HL-60/S4 treated with retinoic acid at 250 ng/mL for 4 days and 3 days (cell line): ENCODE measurements around the gene BTLA.
"Not testable (repeated sequence)": the region's sequence is repeated elsewhere in the genome, so short reads cannot be mapped to it uniquely, and the experiment has no call there.

Experiments used
- in situ Hi-C: fragments of 300-500 bp; cut with MboI; formaldehyde crosslinking; loops from 2 replicates; pipeline ENCODE4 v1.7.0; 2022; ENCODE audit warnings: low sequenced_read_pairs

BTLA gene

DNA sequence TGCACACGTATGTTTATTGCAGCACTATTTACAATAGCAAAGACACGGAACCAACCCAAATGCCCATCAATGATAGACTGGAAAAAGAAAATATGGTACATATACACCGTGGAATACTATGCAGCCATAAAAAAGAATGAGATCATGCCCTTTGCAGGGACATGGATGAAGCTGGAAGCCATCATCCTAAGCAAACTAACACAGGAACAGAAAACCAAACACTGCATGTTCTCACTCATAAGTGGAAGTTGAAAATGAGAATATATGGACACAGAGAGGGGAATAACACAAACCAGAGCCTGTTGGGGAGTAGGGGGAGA, 4.9 kb downstream of the BTLA start:
- in situ Hi-C loops: not testable (repeated sequence)

DNA sequence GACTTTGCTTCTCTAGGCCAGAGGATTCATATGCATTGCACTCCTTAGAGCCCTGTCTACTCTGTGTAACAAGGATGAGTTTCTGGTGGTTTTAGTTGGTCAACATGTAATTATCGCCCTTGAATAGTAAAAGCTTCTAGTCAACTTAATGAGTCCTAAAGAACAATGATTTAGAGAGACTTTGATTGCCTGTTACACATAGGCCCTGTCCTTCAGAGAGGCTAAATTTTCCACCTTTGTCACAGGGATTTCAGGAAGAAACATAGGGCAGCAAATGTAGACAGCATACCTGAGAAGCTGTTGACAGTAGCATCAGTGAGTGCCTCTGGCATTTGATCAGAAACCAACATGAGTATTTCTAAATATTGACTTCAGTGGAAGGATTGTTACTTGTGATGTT, 7.1 kb downstream of the BTLA start:
- in situ Hi-C loops: no loop called here

DNA sequence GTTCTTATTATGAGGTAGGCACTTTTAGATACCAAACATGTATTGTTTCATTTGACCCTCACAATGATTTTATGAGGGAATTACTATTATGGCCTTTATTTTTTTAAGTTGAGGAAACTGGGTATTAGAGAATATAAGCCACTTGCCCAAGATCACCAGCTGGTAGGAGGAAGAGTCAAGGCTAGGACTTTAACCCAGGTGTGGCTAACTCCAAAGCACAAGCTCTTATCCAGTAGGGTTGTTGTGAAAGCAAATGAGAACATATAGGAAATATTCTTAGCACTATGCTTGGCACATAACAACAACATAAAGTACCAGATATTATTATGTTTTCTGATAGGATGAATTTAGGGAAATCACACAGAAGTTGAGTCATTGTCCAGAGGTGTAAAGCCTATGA, 7.9 kb downstream of the BTLA start:
- in situ Hi-C loops: no loop called here

DNA sequence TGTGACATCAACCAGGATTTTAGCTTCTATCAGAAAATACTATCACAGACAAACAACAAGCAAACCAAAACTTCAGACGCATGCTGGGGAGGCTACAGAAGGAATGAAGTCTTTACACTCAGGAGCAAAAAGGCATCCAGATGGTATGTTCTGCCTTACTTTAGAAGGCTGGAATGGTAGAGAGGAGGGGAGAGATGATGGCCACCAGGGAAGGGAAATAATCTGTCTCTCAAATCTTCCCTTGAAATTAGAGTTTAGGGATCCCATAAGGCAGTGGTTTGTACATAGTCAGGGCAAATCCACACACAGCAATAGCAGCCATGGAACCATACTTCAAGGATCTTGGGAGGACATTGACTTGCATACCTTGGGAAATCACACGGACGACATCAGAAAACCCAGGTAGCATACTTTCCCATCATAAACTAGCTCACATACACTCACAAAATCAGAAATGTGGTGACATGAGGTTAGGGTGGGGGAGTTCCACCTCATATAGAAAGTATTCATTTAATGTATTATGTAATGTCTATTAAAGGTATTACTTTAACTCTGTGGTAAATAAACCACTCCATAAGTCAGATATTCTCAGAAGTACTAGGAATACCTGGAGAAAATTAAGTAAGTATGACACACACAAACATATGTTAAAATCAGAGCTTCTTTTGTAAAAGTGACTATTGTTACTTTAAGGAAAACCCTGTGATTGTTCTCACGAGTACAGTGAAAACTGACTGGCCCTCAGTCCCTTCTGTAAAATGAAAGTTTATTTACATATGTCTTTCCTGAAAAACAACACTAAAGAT, 9.4 kb downstream of the BTLA start:
- in situ Hi-C loops: no loop called here

DNA sequence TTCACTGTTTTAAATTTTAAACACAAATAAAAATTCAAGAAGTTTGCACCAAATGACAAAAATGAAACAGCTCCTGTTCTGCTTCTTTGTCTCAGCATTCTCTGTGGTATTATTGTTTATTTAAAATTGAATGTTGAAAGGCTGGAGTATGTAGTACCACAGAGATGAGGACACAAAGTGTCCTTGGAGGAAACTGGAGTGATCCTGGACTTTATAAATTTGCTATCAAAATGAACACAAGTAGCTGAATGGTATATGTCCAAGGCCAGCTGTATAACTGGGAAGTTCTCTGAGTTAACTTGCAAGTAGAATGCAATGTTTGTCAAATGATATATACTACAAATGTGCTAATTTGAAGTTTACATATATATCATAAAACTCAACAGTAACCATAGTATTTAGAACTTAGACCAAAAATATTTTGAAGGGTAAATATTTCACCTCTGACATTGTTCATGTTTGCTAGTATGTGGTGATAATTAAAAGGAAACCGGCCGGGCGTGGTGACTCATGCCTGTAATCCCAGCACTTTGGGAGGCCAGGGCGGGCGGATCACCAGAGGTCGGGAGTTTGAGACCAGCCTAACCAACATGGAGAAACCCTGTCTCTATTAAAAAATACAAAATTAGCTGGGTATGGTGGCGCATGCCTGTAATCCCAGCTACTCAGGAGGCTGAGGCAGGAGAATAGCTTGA, 12.3 kb downstream of the BTLA start:
- in situ Hi-C loops: no loop called here

DNA sequence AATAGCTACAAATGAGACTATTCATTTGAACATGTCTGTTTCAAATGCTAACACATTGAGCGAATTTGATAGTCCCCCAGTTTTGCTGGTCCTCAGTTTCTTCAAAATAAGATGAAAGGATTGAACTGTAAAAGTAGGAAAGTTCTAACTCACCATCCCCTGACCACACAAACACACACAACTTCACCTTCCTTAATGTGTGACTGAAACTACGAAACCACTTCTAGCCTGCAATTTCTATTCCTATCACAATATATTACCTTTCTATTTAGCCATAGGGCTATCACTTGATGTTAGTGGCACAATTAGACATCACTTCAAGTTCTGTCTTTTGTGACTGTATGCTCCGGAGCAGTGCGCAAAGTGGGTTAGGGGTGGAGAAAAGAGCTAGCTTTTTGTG, 14.9 kb downstream of the BTLA start:
- in situ Hi-C loops: no loop called here

DNA sequence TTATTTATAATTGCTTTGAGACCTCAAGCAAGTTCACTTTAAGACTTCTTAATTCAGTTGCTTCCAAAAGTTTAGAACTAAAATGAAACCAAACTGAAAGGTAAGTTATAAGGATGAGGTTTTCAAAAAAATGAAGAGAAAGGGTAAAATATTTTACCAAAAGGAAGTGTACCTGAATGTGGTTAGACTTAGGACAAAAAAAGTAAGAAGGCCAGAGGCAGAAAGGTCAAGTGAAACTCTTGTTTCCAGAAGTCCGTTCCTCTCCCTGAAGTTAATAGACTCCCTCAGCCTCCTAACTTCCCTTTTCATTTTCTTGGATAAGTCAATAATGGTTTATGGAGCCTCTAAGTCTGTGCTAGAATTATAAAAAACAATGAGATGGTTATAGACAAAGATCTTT, 16.6 kb downstream of the BTLA start:
- in situ Hi-C loops: no loop called here

DNA sequence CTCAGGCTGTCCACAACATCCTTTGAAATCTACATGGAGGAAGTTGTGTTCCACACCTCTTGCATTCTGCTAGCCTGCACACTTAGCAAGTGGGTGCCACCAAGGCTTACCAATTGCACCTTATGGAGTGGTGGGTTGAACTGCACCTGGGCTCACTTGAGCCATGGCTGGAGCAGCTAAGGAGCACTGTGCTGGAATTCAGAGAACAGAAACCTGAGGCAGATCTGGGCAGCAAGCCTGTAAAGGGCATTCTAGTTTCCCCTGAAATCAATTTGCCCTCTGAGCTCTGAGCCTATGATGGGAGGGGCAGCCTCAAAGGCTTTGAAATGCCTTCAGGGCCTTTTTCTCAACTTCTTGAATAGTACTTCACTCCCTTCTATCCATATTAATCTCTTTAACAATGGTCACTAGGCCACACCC, 18.0 kb downstream of the BTLA start:
- in situ Hi-C loops: no loop called here

DNA sequence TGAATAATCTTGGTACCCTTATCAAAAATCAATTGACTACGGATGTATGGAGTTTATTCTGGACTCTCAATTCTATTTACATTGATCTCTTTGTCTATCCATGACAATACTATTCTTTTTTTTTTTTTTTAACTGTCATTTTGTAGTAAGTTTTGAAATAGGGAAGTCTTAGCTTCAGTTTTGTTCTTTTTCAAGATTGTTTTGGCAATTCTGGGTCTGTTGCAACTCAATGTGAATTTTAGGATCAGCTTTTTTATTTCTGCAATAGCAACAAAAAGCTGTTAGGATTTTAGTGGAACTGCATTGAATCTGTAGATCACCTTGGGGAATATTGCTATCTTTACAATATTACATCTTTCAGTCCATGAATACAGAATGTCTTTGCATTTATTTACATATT, 21.4 kb downstream of the BTLA start:
- in situ Hi-C loops: no loop called here

DNA sequence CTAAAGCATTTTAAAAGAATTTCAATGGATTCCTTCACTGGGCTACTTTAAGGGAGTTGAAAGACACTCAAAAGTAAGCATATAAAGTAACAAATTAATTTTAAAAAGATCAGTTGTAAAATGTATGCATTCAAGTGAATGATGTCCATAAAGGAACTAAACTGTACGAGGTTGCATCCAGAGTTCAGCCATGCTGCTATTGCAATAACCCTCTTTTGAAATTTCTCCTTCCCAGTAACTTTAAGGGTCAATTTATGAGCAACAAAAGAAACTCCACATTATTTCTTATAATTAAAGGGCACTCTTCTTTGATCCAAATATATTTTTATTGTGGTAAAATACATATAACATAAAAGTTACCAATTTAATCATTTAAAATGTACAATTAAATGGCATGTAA, 22.9 kb downstream of the BTLA start:
- in situ Hi-C loops: no loop called here

DNA sequence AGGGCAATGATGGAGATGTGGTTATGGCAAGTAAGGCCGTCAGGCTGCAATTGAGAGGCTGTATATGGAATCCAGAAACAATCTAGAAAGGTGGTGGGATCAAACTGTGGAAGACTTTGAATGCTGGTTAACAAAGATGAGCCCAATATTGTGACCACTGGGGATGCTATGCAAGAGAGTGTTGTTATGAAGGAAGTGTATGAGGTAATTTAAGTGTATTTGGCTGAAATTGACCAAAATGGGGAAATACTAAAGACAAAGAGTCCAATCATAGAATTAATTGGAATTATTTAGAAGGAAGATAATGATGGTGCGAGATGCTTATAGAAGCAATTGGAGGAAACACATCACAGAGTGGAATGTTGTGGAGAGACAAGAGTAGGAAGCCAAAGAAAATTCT, 24.5 kb downstream of the BTLA start:
- in situ Hi-C loops: no loop called here

DNA sequence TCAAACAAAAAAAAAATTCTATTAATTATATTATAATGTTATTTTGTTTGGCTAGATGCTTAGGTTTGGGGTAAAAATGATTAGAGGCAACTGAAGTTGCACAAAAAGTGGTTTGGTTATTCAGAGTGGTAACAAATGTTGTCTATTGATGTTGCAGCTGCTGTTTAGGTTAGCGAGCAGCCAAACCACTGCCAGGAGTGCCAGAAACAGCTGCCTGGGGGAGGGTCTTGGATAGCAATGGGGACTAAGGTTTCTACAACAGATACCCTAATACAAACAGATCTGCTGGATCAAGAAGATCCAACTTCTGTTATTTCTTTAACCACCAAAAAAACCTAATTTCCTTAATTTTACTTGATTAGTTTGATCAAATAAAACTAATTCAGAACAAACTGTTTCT, 26.6 kb downstream of the BTLA start:
- in situ Hi-C loops: no loop called here

DNA sequence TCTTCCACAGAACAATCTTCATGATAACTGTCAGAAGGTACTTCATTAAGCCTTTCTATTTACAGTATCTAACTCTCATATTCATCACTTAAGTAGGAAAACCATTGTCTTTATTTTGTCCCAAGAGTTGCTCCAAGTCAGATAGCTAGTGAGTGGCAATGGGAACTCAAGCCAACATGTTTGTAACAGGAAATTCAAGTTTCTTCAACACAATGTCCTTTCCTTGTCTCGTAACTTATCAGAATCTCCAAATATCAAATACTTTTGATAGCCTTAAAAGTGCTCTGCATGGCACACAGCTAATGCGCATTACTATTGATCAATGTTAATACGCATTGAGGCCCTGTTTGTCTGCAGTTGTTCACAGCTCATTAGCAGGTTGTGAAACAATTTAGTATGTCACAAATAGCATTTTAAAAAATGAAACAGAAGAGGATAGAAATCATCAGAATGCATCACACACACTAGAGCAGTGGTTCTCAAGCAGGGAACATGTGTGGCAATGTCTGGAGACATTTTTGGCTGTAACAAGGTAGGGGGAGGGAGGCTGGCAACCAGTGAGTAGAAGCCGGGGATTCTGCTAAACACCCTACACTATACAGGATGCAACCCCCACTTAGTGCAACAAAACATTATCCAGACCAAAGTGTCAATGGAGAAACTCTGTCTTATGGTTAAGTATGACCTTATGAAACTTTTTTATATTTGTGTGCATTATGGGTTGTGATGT, 27.5 kb downstream of the BTLA start:
- in situ Hi-C loops: no loop called here

DNA sequence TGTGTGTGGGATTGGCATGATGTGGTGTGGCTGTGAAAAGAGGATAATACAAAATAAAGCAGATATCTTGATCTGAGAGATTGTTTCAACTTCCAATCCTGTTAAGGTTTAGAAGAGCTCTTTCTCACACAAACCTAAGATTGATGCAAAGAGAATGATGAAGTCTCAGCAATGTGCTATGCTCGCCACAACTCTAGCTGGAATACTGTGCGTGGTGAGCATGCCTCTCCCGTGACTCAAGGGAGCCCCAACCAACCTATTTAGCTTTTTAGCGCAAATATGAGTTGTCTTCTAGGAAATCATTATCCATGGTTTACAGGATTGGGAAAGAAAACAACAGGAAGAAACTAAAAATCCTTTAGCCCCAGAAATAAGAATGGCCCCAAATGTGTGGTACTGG, 28.5 kb downstream of the BTLA start:
- in situ Hi-C loops: no loop called here

DNA sequence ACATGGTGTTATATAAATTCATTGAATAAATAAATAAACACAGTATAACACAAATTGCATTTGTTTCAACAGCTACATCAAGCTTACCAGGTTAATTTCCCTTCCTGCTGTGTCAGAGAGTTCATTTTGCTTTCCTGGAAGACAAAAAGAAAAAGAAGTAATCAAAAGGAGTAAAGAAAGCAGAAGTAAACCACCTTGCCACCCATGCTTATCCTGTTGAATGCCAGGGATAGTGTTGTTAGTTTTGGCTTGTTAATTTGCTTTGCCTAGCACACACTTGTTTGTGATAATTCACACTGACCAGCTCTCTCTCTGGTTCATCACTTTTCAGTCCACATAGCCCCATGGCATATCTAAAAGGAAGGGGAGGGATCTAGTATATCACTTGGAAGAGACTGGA, 29.6 kb downstream of the BTLA start:
- in situ Hi-C loops: no loop called here

DNA sequence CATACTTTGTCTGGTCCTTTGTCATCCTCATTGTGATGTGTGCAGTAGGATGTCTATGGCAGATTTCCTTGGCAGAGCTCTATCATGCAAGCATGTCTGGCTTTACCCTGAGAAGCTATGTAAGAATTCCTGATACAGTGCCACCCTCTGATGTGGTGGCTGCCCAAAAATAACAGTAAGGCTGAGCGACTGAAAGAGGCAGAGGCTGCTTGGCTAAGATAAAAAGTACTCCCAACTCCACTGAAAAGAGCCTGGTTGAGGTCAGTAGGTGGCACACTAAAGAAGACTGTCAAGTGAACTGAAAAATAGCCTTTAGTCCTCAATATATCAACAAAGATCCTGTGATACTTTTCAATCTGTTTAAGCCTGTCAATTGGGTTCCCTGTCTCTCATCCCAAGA, 31.7 kb downstream of the BTLA start:
- in situ Hi-C loops: no loop called here

DNA sequence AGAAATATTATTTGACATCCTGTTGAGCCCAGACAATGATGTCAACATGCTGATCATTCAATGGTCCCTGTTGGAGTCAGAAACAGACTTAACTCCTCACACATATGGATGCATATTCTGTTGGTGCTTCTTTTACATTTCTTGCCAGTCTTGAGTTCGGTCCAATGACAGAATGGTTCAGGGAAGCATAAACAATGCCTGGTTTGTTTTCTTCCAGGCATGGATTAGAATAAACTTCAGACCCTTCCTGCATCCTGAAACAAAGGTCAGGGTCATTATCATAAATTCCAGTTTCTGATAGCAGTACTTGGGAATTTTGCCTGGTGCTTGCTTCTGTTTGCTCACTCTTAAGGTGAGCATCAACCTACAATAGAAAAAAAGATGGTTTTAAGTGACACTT, 33.3 kb downstream of the BTLA start:
- in situ Hi-C loops: no loop called here

DNA sequence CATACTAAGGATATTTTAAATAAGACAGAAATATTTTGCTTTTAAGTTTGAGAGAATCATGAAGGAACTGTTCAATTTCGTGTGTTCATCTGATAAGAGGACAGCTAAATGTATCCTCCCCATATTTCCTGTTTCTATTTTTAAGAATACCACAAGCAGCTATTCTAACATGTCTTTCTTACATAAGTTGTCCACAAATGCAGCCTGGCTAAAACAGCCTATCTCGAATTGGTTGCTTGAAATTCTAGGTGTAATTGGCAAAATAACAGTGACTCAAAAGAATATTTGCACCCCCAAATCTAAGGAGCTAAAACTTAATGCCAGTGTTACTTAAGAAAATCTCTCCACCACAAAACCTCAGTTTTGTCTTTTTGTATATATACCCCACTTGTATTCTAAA, 35.0 kb downstream of the BTLA start:
- in situ Hi-C loops: no loop called here

DNA sequence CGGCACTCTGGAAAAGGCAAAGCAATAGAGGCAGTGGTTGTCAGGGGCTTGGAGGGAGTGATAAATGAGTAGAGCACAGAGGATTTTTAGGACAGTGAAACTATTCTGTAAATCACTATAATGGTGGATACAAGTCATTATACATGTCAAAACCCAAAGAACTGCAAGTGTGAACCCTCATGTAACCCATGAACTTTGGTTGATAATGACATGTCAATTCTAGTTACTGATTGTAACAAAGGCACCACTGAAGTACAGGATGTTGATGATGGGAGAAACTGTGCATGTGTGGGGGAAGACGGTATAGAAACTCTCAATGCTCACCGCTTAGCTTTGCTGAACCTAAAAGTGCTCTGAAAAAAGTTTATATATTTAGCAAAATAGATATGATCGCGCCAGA, 36.0 kb downstream of the BTLA start:
- in situ Hi-C loops: no loop called here

DNA sequence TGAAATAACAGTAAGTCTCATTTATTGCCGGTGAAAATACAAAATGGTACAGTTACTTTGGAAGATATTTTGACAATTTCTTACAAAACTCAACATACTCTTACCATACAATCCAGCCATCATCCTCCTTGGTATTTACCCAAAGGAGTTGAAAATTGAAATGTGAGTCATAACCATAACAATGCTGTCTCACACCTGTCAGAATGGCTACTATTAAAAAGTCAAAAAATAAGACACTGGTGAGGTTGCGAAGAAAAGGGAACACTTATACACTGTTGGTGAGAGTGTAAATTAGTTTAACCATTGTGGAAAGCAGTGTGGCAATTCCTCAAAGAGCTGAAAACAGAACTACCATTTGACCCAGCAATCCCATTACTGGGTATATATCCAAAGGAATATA, 37.5 kb downstream of the BTLA start:
- in situ Hi-C loops: not testable (repeated sequence)

DNA sequence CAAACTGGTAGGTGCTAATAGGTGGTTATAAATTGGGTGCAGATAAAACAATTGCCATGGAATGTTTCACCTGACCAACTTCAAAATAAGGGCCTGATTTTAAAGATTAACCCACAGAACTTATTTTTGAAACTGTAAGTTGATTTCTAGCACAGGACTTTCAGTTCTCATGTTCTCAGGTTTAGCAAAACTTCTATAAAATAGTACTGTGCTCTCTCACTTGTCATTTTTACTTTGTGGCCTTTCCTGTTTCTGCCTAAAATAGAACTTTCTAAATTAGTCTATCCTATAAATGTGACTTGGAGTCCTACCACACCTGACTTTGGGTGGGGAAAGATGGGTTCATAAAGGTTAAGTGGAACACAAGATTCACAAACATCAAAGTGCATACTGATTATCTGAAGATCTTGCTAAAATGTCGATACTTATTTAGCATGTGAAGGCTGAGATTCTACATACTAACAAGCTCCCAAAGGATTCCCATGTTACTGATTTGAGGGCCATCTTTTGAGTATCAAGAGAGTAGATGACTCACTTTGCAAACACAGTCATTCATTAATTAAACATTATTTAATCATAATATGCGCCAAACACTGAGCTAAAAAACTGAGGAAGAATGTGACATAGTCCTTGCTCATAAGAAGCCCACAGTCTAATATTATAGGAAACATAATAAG, 38.6 kb downstream of the BTLA start:
- in situ Hi-C loops: no loop called here

DNA sequence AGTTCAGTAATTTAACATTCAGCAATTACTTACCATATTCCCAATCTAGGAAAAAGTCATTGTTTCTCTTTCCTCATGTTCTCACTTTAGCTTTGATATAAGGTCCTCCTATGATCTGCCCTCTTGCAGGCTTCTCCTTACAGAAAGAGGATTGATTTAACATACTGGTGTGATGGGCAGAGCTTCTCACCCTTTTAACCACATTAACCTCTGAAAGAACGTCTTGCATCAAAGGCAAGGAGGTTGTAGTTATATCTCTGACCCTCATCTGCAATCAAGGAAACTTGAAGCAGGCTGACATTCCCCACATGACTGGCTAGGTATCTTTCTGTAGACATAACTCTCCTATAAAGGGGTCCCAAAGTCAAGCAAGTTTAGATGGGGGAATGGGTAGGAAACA, 39.5 kb downstream of the BTLA start:
- in situ Hi-C loops: no loop called here
